NCI-H69 (cell line): ENCODE measurements around the gene ELSPBP1.
"Not testable (repeated sequence)": the region's sequence is repeated elsewhere in the genome, so short reads cannot be mapped to it uniquely, and the experiment has no call there.

Experiments used
- DNase-seq: peaks from one replicate; lab custom pipeline; 2025; lab: John Stamatoyannopoulos, UW

The ELSPBP1 gene

GRCh38 chr19:48043675-48044258 lies 49.3 kb downstream of the ELSPBP1 start, which contains the start of gene CABP5:
TSS of gene CABP5 (minus strand) at chr19:48044079. CDS start at chr19:48043922, 157 bp downstream.
- DNase-seq, result no peak

DNA sequence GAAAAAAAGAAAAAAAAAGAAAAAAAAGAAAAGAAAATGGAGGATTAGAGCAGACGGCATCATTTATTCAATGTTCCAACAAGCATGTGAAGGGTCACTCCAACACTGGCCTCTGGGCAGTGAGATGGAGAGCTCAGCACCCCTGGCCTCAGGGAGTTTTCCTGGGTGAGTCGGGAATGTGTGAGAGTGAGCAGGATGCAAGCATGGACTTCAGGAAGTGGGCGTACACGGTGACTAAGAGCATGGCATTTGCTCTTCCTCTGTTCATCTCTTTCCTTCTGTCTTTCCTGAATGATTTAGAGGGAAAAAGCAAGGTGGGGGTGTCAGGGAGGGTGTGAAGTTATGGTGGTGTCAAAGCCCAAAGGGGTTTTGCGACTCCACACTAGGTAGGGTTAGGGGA lies 50.1 kb downstream of the ELSPBP1 start:
- no peak for DNase-seq

DNA sequence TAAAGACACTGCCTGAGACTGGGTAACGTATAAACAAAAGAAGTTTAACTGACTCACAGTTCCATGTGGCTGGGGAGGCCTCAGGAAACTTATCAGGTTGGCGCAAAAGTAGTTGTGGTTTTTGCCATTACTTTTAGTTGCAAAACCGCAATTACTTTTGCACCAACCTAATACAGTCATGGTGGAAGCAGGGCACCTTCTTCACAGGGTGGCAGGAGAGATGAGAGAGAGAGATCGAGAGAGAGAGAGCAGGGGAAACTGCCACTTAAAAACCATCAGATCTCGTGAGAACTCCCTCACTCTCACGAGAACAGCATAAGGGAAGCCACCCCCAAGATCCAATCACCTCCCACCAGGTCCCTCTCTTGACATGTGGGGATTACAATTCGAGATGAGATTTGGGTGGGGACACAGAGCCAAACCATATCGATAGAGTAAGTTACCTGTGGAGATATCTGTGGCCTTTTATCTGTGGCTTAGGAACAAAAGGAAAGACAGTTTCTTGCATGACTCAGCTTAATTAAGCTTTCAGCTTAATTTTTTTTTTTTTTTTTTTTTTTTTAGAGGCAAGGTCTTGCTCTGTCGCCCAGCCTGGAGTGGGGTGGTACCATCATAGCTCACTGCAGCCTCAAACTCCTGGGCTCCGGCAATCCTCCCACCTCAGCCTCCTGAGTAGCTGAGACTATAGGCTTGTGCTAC lies 57.1 kb downstream of the ELSPBP1 start:
- DNase-seq, result no peak

GRCh38 chr19:48053076-48053475 lies 58.6 kb downstream of the ELSPBP1 start:
- no peak for DNase-seq

- no peak for DNase-seq
Observed at GRCh38 chr19:48053856-48054255, 59.4 kb downstream of the ELSPBP1 start.

DNA sequence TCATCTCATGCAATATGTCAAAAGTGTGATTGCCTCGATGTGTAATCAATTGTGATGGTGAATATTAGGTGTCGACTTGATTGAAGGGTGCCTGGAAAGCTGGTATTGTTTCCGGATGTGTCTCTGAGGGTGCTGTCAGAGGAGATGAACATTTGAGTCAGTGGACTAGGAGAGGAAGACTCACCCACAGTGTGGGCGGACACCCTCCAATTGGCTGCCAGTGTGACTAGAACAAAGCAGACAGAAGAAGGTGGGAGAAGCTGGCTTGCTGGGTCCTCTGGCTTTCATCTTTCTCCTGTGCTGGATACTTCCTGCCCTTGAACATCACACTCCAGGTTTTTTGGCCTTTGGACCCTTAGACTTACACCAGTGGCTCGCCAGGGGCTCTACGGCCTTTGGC lies 64.9 kb downstream of the ELSPBP1 start:
- DNase-seq, result no peak

DNA sequence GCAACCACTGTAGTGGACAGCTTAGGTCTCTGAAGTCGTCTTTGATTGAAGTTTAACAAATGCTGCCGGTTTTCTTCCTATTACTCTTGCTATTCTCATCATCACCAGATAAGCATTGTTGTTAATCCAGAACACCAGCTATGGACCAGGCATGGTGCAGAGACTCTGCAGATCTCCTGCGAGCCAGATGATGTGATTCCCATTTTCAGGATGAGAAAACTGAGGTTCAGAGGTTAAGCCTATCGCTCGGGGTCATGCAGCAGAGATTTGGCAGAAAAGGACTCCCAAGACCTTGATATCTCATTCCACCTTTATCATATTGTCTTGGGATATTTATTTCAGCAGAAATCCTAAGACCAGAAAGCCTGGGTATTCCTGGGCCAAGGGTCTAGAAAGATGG lies 65.9 kb downstream of the ELSPBP1 start:
- no peak for DNase-seq

DNA sequence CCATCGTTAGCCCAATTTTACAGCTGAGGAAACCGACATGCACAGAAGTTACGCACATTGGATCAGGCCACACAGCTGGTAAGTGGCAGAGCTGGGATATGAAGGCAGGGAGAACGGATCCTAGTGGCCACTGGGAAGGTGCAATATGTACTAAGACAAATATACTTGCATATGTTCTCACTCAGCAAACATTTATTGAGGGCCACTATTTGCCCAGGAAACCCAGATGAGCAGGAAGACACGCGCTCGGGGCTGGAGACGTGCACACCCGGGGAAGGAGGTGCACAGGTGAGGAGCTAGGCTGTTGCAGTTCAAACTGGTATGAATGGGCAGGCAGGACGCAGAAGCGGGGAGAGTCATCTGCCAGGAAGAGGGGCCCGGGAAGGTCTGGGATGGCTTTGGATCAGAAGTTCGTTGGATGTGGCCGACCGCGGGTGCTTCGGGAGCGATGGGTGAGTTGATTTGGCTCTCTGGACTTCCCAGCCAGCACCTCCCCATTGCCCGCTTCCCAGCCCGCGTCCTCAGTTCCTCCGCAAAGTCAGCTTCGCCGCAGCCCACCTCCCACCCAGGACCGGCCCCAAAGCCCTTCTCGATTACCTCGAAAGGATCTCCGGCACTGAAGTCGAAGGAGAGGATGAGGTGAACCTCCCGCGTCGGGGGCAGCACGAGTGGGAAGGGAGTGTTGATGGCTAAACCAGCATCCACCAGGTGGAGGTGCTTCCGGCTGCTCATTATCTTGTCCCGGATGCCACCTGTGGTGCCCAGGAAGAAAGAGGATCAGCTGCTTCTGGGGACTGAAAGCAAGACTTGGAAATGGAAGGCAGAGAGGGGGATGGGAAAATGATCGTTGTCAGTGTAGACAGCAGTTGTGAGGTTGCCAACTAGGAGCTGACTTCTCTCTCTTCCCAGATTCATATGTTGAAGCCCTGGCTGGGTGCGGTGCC lies 67.2 kb downstream of the ELSPBP1 start:
- no peak for DNase-seq

DNA sequence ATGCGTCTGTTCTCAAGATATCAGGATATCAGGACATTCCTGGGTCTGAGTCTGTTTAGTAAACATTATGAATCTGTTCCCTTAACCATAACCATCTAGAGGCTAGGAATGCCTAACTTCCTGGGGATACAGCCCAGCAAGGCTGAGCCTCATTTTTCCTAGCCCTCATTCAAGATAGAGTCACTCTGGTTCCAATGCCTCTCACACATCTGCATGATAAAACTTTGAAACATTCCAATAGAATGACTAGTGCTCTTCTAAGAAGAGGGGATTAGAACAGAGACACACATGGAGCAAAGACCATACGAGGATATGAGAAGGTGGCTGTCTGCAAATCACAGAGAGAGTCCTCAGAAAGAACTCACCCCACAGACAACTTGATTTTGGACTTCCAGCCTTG lies 70.1 kb downstream of the ELSPBP1 start:
- no peak for DNase-seq

DNA sequence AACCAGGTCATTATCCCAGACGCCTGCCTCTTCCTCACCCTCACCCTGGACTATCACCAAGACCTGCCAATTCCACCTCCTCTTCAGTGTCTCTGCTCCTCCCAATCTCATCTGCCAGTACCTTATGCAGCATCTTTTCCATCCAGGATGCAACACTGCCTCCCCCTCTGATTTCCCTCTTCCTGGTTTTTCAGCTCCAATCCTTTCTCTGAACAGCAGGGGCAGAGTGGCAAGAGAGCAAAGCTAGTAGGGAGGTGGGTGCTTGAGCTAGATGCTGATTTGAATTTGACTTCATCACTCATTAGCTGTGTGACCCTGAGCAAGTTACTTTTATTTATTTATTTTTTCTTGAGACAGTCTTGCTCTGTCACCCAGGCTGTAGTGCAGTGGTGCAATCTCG lies 75.0 kb downstream of the ELSPBP1 start:
- no peak for DNase-seq

DNA sequence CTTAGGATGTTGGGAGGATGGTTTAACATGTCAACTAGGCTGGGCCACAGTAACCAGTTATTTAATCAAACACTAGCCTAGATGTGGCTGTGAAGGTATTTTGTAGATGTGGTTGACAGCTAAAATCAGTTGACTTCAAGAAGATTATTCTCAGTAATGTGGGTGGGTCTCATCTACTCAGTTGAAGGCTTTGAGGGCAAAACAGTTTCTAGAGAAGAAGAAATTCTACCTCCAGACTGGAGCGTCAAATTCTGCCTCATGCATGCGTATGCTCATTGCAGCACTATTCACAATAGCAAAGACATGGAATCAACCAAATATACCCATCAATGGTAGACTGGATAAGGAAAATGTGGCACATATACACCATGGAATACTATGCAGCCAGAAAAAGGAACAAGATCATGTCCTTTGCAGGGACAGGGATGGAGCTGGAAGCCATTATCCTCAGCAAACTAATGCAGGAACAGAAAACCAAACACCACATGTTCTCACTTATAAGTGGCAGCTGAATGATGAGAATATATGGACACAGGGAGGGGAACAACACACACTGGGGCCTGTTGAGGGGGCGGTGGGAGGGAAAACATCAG lies 75.8 kb downstream of the ELSPBP1 start:
- not testable (repeated sequence) for DNase-seq
